Smooth muscle cell (in vitro differentiated cells): ENCODE results near the gene FBRSL1. TPM values are rescaled to one million over a fixed set of nuclear protein-coding genes. Genes with fewer than 3 reads are reported as not detected.

Source experiments
- DNase-seq: peaks from one replicate; lab custom pipeline; 2025; ENCODE audit not compliant: unreplicated experiment; lab: John Stamatoyannopoulos, UW
- H2AFZ ChIP-seq: fragments of 200-600 bp; sonication (generic); 2 replicates; pipeline ENCODE4 v1.6.0; 2016; ENCODE audit warnings: antibody characterized with exemption, low read depth, mild to moderate bottlenecking
- H3F3A ChIP-seq: fragments of 200-600 bp; sonication (generic); 2 replicates; pipeline ENCODE4 v1.6.0; 2017; ENCODE audit warnings: antibody characterized with exemption, low read depth
- H3K27ac ChIP-seq: fragments of 200-600 bp; sonication (generic); 2 replicates; pipeline ENCODE4 v1.5.1; 2016; ENCODE audit warnings: low read depth, mild to moderate bottlenecking
- H3K27me3 ChIP-seq: fragments of 200-600 bp; sonication (generic); 2 replicates; pipeline ENCODE4 v1.6.1; 2016; ENCODE audit warnings: low read depth, mild to moderate bottlenecking
- H3K36me3 ChIP-seq: fragments of 200-600 bp; sonication (generic); 2 replicates; pipeline ENCODE4 v1.5.1; 2016; ENCODE audit warnings: low read depth
- H3K4me1 ChIP-seq: fragments of 200-600 bp; sonication (generic); 2 replicates; pipeline ENCODE4 v1.5.1; 2016; ENCODE audit warnings: low read depth
- H3K4me2 ChIP-seq: fragments of 200-600 bp; sonication (generic); 2 replicates; pipeline ENCODE4 v1.6.0; 2016; ENCODE audit warnings: mild to moderate bottlenecking
- H3K4me3 ChIP-seq: fragments of 200-600 bp; sonication (generic); 2 replicates; pipeline ENCODE4 v1.5.1; 2016; ENCODE audit warnings: mild to moderate bottlenecking
- H3K79me2 ChIP-seq: fragments of 200-600 bp; sonication (generic); 2 replicates; pipeline ENCODE4 v1.6.0; 2016; ENCODE audit warnings: low read depth, mild to moderate bottlenecking
- H3K9ac ChIP-seq: fragments of 200-600 bp; sonication (generic); 2 replicates; pipeline ENCODE4 v1.6.0; 2016; ENCODE audit warnings: low read depth
- H3K9me3 ChIP-seq: fragments of 200-600 bp; sonication (generic); replicated peaks from 2 replicates; pipeline ENCODE4 v1.5.1; 2016; ENCODE audit warnings: low read depth
- H4K20me1 ChIP-seq: fragments of 200-600 bp; sonication (generic); 2 replicates; pipeline ENCODE4 v1.6.0; 2016; ENCODE audit warnings: low read depth
- CTCF ChIP-seq: fragments of 200-600 bp; sonication (generic); IDR thresholded peaks from 2 replicates; pipeline ENCODE4 v1.5.1; 2017; ENCODE audit warnings: borderline replicate concordance, mild to moderate bottlenecking, antibody characterized with exemption; ENCODE audit not compliant: insufficient read depth, poor library complexity, severe bottlenecking
- WGBS: methylation state at CpG from one replicate; pipeline ENCODE4 v1.1.7; 2016; ENCODE audit warnings: low lambda C conversion rate; 5-methylcytosine and 5-hydroxymethylcytosine counted together
- polyA plus RNA-seq: library from polyadenylated mRNA; unstranded; fragments of >200 nt; fragmentation: Nextera tagmentation; extraction: Ambion mirVana; gene quantifications from 2 replicates; pipeline ENCODE4 v1.2.1, GENCODE V29; 2016
- total RNA-seq: library from RNA; depleted of rRNA; stranded (reverse); fragments of >200 nt; gene quantifications from 2 replicates; pipeline ENCODE4 v1.2.3, GENCODE V29; 2014

FBRSL1 gene
- total and polyA plus RNA-seq, 2 experiments from 2014 or later, result 7.9 to 17.6 TPM

- H3K79me2 ChIP-seq, result no peaks in the 10 kb centered on the region
- no peaks in the 10 kb centered on the region for H3K4me1 ChIP-seq
- H3K27me3 ChIP-seq, result peaks cover 25% of the 10 kb centered on the region
- no peak overlapping the region for H2AFZ ChIP-seq
- H4K20me1 ChIP-seq, result no peaks in the 10 kb centered on the region
- no peak for TF ChIP-seq CTCF
- H3K36me3 ChIP-seq, result no peaks in the 10 kb centered on the region
- H3K4me3 ChIP-seq, result no peak overlapping the region
- H3K9me3 ChIP-seq, result no peaks in the 10 kb centered on the region
- no peak overlapping the region for H3K4me2 ChIP-seq
- no peaks in the 10 kb centered on the region for H3F3A ChIP-seq
- no peak overlapping the region for H3K27ac ChIP-seq
- 83% methylated on average over 17 of the region's 17 CpGs for WGBS
- H3K9ac ChIP-seq, result no peak overlapping the region
- DNase-seq, result no peak
Observed at GRCh38 chr12:132483612-132484011, 6.3 kb upstream of the FBRSL1 start.

GRCh38 chr12:132484183-132484890, 5.6 kb upstream of the FBRSL1 start:
- Histone ChIP-seq H3F3A (no peaks in the 10 kb centered on the region), H3K79me2 (no peaks in the 10 kb centered on the region)

GRCh38 chr12:132484891-132485441, 5.0 kb upstream of the FBRSL1 start:
- no peak overlapping the region for H3K27ac ChIP-seq

More at GRCh38 chr12:132484183-132484890, 5.6 kb upstream of the FBRSL1 start:
- no peak overlapping the region for H2AFZ ChIP-seq
- no peaks in the 10 kb centered on the region for H3K4me1 ChIP-seq
- no peak overlapping the region for H3K4me3 ChIP-seq
- no peak overlapping the region for H3K9ac ChIP-seq
- no peaks in the 10 kb centered on the region for H4K20me1 ChIP-seq
- no peaks in the 10 kb centered on the region for H3K9me3 ChIP-seq
- no peak for DNase-seq
- TF ChIP-seq CTCF, result no peak
- no peaks in the 10 kb centered on the region for H3K36me3 ChIP-seq
- no peak overlapping the region for H3K27ac ChIP-seq
- no peak overlapping the region for H3K4me2 ChIP-seq
- H3K27me3 ChIP-seq, result peaks cover 25% of the 10 kb centered on the region
- whole genome bisulfite sequencing, result 90% methylated on average over 28 of the region's 28 CpGs

More at GRCh38 chr12:132484891-132485441, 5.0 kb upstream of the FBRSL1 start:
- WGBS, result 72% methylated on average over 15 of the region's 16 CpGs
- Histone ChIP-seq H3K4me3 (no peak overlapping the region), H3F3A (no peaks in the 10 kb centered on the region), H3K36me3 (no peaks in the 10 kb centered on the region), H3K27me3 (peaks cover 21% of the 10 kb centered on the region), H3K4me2 (no peak overlapping the region), H2AFZ (no peak overlapping the region), H3K4me1 (no peaks in the 10 kb centered on the region), H3K9me3 (no peaks in the 10 kb centered on the region), H3K9ac (no peak overlapping the region), H4K20me1 (no peaks in the 10 kb centered on the region), H3K79me2 (no peaks in the 10 kb centered on the region)
- DNase-seq, result no peak
- no peak for TF ChIP-seq CTCF
